ENCODE results near the gene ITIH4.

DNA sequence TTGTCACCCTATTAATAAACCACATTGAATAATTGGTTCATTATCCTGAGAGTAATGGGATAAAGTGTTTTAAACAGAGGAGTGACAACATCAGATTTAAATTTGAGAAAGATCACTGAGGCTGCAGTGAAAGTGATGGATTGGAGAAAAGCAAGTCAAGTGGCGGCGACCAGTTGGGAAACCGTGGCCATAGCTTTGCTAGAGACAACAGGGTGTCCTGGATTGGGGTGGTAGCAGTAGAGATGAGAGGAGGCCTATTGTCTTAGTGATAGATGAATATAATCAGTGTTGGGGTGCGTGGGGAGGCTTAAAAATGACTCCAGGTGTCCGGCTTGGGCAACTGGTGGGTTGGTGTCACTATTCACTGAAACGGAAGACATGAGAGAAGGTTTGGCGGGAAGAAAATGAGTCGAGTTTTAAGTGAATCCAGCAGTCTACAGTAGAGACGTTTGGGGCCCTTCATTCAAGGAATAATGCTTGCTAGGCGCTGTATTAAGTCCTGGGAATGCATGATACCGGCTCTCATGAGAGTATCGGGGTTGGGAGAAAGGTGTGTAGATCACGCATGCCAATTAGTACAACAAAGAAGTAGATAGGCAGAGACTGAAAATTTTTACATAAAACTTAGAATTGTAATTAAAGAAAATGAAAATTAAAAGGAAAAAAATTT, 60.6 kb downstream of the ITIH4 start:
- TF ChIP-seq POLR2A (IDR thresholded peaks at IDR 0.05; ENCODE audit: low read depth, low read length) (no peak), TAF1 (IDR thresholded peaks at IDR 0.05; ENCODE audit: low read depth, low read length) (no peak), POLR2AphosphoS5 (IDR thresholded peaks at IDR 0.05; ENCODE audit: low read depth, low read length) (no peak)
